Lower leg skin (tissue), 3 donors: ENCODE results near the gene ZNF462.

ENCODE experiments used
- CTCF ChIP-seq, 3 donors: fragments of 450-650 bp; IDR thresholded peaks; one replicate each; pipeline ENCODE4 v1.5.1; 2016; ENCODE audit warnings: antibody characterized with exemption in 3 of 3, mild to moderate bottlenecking in 3 of 3, moderate library complexity in 2 of 3
- POLR2A ChIP-seq, 2 donors: fragments of 450-650 bp; IDR thresholded peaks; one replicate each; pipeline ENCODE4 v1.6.1; 2016 to 2017; ENCODE audit warnings: antibody characterized with exemption in 2 of 2, mild to moderate bottlenecking in 1 of 2, moderate library complexity in 1 of 2

GRCh38 chr9:106964822-106965525 is 102.0 kb downstream of the ZNF462 start:
- TF ChIP-seq CTCF (IDR thresholded peaks at IDR 0.05) (no peak), POLR2A (IDR thresholded peaks at IDR 0.05) (no peak)
